T-helper 2 cell treated with Interferon-gamma antibody and Interleukin-4, amounts not matched to agents 5 μg/mL and 100 μg/mL, for 36 hours (primary cell): Measurements from ENCODE around the gene JARID2.

Experiments
- DNase-seq: peaks from one replicate; pipeline ENCODE4 v3.0.0; 2021; ENCODE audit warnings: low spot score
- H3K27ac Mint-ChIP-seq: one replicate; pipeline ENCODE4 v1.8.0; 2021; ENCODE audit warnings: mild to moderate bottlenecking, mixed read lengths
- H3K27me3 Mint-ChIP-seq: one replicate; pipeline ENCODE4 v1.8.0; 2021; ENCODE audit warnings: low read depth, mixed read lengths
- H3K36me3 Mint-ChIP-seq: one replicate; pipeline ENCODE4 v1.8.0; 2021; ENCODE audit warnings: low read depth, mixed read lengths
- H3K4me1 Mint-ChIP-seq: one replicate; pipeline ENCODE4 v1.8.0; 2021; ENCODE audit warnings: low read depth, mixed read lengths
- H3K4me3 Mint-ChIP-seq: one replicate; pipeline ENCODE4 v1.8.0; 2022; ENCODE audit warnings: mild to moderate bottlenecking, moderate library complexity, mixed read lengths
- H3K9me3 Mint-ChIP-seq: one replicate; pipeline ENCODE4 v1.8.0; 2021; ENCODE audit warnings: mixed read lengths

Gene JARID2

DNA sequence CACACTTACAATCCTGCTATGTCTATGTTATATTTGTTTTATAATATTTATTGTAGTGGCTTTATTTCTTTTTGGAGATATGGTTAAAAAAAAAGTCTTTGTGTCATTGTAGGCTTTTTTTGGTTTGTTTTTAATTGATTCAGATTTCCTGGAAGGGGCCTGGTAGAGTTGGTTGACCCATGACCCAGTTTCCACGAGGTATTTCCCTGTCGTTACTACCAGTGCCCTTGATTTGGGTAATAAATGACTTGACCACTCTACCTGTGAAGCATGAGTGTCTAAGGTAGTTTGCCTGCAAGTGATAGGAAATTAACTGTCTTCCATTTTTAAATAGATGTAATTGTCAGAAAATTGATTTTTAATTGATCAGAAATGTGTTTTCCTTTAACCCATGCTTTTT lies 121.0 kb downstream of the JARID2 start:
- DNase-seq: no peak
- Mint-ChIP-seq H3K4me1 (peaks cover 43% of the 10 kb centered on the region), H3K27ac (no peak overlapping the region), H3K27me3 (no peaks in the 10 kb centered on the region), H3K4me3 (no peak overlapping the region), H3K9me3 (no peaks in the 10 kb centered on the region), H3K36me3 (peaks cover 10% of the 10 kb centered on the region)

DNA sequence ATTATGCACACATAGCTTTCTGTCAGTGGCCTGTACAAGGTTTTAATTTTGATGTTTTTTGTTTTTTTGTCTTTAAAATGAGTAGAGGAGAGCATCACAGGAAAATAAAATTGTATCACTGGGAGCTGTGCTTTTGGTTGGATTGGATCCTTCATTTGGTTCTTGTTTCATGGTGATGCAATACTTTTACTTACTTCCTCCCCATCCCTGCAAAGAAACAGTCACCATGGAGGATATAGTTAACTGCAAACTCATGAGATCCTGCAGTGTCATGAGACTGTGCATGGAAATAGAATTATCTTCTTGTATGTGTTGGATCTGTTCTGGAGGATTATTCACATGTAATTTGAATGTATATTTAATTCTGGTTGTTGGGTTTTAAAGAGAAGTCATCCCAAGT lies 122.3 kb downstream of the JARID2 start:
- Mint-ChIP-seq H3K9me3 (no peaks in the 10 kb centered on the region), H3K4me1 (peaks cover 45% of the 10 kb centered on the region), H3K4me3 (no peak overlapping the region), H3K27me3 (no peaks in the 10 kb centered on the region), H3K36me3 (peaks cover 10% of the 10 kb centered on the region), H3K27ac (no peak overlapping the region)
- no peak for DNase-seq

DNA sequence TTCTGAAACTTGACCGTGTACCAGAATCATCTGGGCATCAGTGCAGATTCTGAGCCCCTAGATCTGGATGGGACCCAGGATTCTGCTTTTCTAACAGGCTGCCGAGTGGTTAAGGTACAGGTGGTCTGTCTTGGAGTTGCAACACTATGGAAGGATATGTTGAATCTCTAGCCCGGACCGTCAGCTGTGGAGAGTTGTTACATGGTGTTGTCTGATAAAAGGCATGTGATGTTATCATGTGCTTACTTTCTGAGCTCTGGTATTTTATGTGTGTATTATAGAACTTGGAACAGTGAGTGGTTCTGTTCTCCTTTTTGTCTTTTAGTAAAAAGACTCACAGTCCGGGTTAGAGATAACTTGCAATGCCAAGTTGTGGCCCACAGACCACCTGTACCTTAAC lies 123.0 kb downstream of the JARID2 start:
- Mint-ChIP-seq H3K27me3 (no peaks in the 10 kb centered on the region), H3K4me1 (peaks cover 45% of the 10 kb centered on the region), H3K4me3 (no peak overlapping the region), H3K36me3 (peaks cover 10% of the 10 kb centered on the region), H3K9me3 (no peaks in the 10 kb centered on the region), H3K27ac (no peak overlapping the region)
- no peak for DNase-seq

DNA sequence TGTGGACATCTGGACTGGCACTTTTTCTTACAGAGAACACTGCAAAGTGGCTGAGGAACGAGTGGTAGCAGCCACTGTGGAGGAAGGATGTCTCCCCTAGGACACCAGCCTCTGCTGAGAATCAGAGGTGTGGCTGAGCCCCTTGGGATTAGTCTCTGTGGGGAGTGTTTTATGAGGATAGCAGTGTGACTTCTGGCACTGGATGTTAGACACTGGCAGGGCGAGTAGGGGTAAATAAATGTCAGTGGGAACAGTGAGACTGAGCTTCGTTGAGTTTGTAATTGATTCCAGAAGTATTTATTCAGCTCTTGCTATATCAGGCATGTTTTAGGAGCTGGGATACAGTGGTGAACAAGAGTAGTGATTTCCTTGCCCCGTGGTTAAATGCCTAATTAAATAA lies 124.0 kb downstream of the JARID2 start:
- H3K4me3 Mint-ChIP-seq: no peak overlapping the region
- H3K27ac Mint-ChIP-seq: peak overlapping the region; percentile 1
- no peaks in the 10 kb centered on the region for H3K9me3 Mint-ChIP-seq
- H3K4me1 Mint-ChIP-seq: peaks cover 41% of the 10 kb centered on the region
- H3K36me3 Mint-ChIP-seq: peaks cover 10% of the 10 kb centered on the region
- H3K27me3 Mint-ChIP-seq: no peaks in the 10 kb centered on the region
- no peak for DNase-seq

GRCh38 chr6:15370733-15371671 lies 125.1 kb downstream of the JARID2 start:
- H3K27me3 Mint-ChIP-seq: no peaks in the 10 kb centered on the region
- H3K27ac Mint-ChIP-seq: no peak overlapping the region
- DNase-seq: no peak
- H3K4me1 Mint-ChIP-seq: peaks cover 32% of the 10 kb centered on the region
- H3K4me3 Mint-ChIP-seq: no peak overlapping the region
- H3K36me3 Mint-ChIP-seq: peaks cover 10% of the 10 kb centered on the region
- no peaks in the 10 kb centered on the region for H3K9me3 Mint-ChIP-seq

DNA sequence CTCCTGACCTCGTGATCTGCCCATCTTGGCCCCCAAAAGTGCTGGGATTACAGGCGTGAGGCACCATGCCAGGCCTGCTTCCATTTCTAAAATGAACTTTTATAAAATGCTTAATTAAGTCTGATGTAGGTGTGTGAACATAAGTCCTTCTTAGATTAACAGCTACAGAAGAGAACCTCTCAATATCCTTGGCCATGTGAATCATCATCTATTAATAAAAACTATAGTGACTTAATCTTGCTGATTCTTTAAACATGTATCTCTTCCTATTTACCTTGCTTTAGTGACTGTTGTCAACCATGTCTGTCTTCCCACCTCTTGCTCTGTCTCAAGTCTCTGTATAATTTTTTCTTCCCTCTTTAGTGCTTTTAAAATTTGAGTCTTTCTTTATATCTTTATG lies 127.1 kb downstream of the JARID2 start:
- H3K9me3 Mint-ChIP-seq: no peaks in the 10 kb centered on the region
- no peak overlapping the region for H3K27ac Mint-ChIP-seq
- H3K36me3 Mint-ChIP-seq: peaks cover 14% of the 10 kb centered on the region
- H3K27me3 Mint-ChIP-seq: no peaks in the 10 kb centered on the region
- H3K4me3 Mint-ChIP-seq: no peak overlapping the region
- H3K4me1 Mint-ChIP-seq: peaks cover 24% of the 10 kb centered on the region
- no peak for DNase-seq

DNA sequence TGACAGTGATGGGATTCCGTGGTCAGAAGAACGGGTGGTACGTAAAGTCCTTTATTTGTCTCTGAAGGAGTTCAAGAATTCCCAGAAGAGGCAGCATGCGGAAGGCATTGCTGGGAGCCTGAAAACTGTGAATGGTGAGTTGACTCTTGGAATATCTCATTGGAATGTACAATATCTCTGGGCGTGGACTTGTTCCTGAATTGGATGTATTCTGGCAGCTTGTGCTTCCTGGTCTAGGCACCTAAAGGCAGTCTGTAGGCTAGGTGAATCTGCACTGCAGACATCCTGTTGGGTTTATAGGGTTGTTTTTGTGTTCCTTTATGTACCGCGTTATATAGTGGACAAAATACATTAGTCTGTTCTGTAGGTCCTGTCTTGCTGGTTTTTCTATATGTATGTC lies 128.2 kb downstream of the JARID2 start:
- no peak overlapping the region for H3K4me3 Mint-ChIP-seq
- no peaks in the 10 kb centered on the region for H3K9me3 Mint-ChIP-seq
- no peak overlapping the region for H3K27ac Mint-ChIP-seq
- H3K4me1 Mint-ChIP-seq: peaks cover 18% of the 10 kb centered on the region
- H3K27me3 Mint-ChIP-seq: no peaks in the 10 kb centered on the region
- H3K36me3 Mint-ChIP-seq: peaks cover 10% of the 10 kb centered on the region
- DNase-seq: no peak

GRCh38 chr6:15375018-15375417 lies 129.1 kb downstream of the JARID2 start:
- peaks cover 11% of the 10 kb centered on the region for H3K36me3 Mint-ChIP-seq
- no peak overlapping the region for H3K4me3 Mint-ChIP-seq
- no peak for DNase-seq
- peaks cover 13% of the 10 kb centered on the region for H3K4me1 Mint-ChIP-seq
- no peaks in the 10 kb centered on the region for H3K9me3 Mint-ChIP-seq
- H3K27ac Mint-ChIP-seq: no peak overlapping the region
- no peaks in the 10 kb centered on the region for H3K27me3 Mint-ChIP-seq

GRCh38 chr6:15375638-15376290 lies 129.9 kb downstream of the JARID2 start:
- H3K9me3 Mint-ChIP-seq: no peaks in the 10 kb centered on the region
- no peaks in the 10 kb centered on the region for H3K27me3 Mint-ChIP-seq
- H3K36me3 Mint-ChIP-seq: peaks cover 11% of the 10 kb centered on the region
- no peak overlapping the region for H3K27ac Mint-ChIP-seq
- no peak overlapping the region for H3K4me3 Mint-ChIP-seq
- H3K4me1 Mint-ChIP-seq: peaks cover 12% of the 10 kb centered on the region
- DNase-seq: no peak

GRCh38 chr6:15376900-15377487 lies 131.1 kb downstream of the JARID2 start:
- H3K36me3 Mint-ChIP-seq: peaks cover 11% of the 10 kb centered on the region
- H3K9me3 Mint-ChIP-seq: no peaks in the 10 kb centered on the region
- peak overlapping the region; percentile 28 for H3K27ac Mint-ChIP-seq
- H3K27me3 Mint-ChIP-seq: no peaks in the 10 kb centered on the region
- DNase-seq: no peak
- peaks cover 19% of the 10 kb centered on the region for H3K4me1 Mint-ChIP-seq
- H3K4me3 Mint-ChIP-seq: no peak overlapping the region

DNA sequence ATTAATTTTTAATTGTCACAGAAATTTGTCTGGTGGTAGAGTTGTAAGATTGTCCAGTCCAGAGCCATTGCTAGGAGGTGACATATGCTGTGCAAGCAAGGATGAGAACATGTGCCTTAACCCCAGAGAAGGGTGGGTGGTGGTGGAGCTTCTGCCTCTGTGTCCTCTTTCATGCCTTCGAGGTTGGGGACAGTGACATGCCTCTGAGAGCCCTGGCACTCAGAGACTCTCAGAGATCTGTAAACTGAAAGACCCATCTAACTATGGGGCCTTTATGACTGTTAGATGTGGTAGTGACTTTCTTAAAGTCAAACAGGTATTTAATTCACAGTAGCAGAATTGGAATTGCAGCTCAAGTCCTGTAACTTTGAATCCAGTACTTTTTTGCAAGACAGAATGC lies 132.4 kb downstream of the JARID2 start:
- no peak overlapping the region for H3K4me3 Mint-ChIP-seq
- peaks cover 22% of the 10 kb centered on the region for H3K4me1 Mint-ChIP-seq
- no peak overlapping the region for H3K27ac Mint-ChIP-seq
- no peak for DNase-seq
- H3K27me3 Mint-ChIP-seq: no peaks in the 10 kb centered on the region
- no peaks in the 10 kb centered on the region for H3K9me3 Mint-ChIP-seq
- peaks cover 11% of the 10 kb centered on the region for H3K36me3 Mint-ChIP-seq

- no peak for DNase-seq
- Mint-ChIP-seq H3K4me1 (peaks cover 22% of the 10 kb centered on the region), H3K9me3 (no peaks in the 10 kb centered on the region), H3K27ac (no peak overlapping the region), H3K36me3 (peaks cover 11% of the 10 kb centered on the region), H3K27me3 (no peaks in the 10 kb centered on the region), H3K4me3 (no peak overlapping the region)
Observed at GRCh38 chr6:15378866-15379265, 133.0 kb downstream of the JARID2 start.

DNA sequence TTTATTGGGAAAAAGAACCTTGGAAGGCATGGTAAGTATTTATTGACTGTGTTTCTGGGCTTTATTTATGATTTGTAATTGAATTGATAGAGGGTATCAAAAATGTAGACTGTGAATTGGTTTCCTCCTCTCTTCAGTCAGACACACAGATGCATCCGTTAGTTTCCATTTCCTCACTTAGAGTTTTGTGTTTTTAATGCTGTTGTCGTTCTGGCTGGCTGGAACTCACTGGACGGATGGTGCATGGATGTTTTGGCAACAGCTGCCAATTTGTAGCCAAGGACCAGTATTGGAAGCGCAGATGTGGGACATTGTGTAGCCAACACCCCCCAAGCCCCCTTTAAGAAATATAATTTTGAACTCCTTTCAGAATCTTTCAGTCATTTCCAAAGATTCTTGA lies 134.5 kb downstream of the JARID2 start:
- Mint-ChIP-seq H3K36me3 (peaks cover 11% of the 10 kb centered on the region), H3K4me1 (peaks cover 29% of the 10 kb centered on the region), H3K27me3 (no peaks in the 10 kb centered on the region), H3K4me3 (no peak overlapping the region), H3K27ac (peak overlapping the region; percentile 33), H3K9me3 (no peaks in the 10 kb centered on the region)
- DNase-seq: no peak

GRCh38 chr6:15382089-15382488 lies 136.2 kb downstream of the JARID2 start:
- Mint-ChIP-seq H3K4me1 (peaks cover 38% of the 10 kb centered on the region), H3K27me3 (no peaks in the 10 kb centered on the region), H3K9me3 (no peaks in the 10 kb centered on the region), H3K36me3 (peaks cover 7% of the 10 kb centered on the region), H3K27ac (no peak overlapping the region), H3K4me3 (no peak overlapping the region)
- DNase-seq: no peak
